SK-N-SH (cell line): ENCODE measurements around the gene BBC3. TPM values are rescaled to one million over a fixed set of nuclear protein-coding genes. Genes with fewer than 3 reads are reported as not detected.

ENCODE experiments used
- EZH2phosphoT487 ChIP-seq: fragments of 200-600 bp; sonication (generic); IDR thresholded peaks from 2 replicates; pipeline ENCODE4 v1.6.1; 2017; ENCODE audit warnings: low read depth, mixed run types, mild to moderate bottlenecking, antibody characterized with exemption, moderate library complexity, borderline replicate concordance
- FOSL2 ChIP-seq: IDR thresholded peaks from 2 replicates; pipeline ENCODE4 v1.4.0; 2012; ENCODE audit warnings: low read depth, mild to moderate bottlenecking, moderate library complexity, borderline replicate concordance
- FOXM1 ChIP-seq: IDR thresholded peaks from 2 replicates; pipeline ENCODE4 v1.4.0; 2012; ENCODE audit warnings: low read depth, mild to moderate bottlenecking
- GATA2 ChIP-seq: sonication (generic); formaldehyde crosslinking; IDR thresholded peaks from 2 replicates; pipeline ENCODE4 v1.5.0; 2020; ENCODE audit warnings: mild to moderate bottlenecking, missing genetic modification reagents
- IRF3 ChIP-seq: fragments of 150-350 bp; IDR thresholded peaks from 2 replicates; pipeline ENCODE4 v1.6.1; 2016; ENCODE audit warnings: mild to moderate bottlenecking, low read depth, low read length
- JUND ChIP-seq: IDR thresholded peaks from 2 replicates; pipeline ENCODE4 v1.4.0; 2012
- MAX ChIP-seq: IDR thresholded peaks from 2 replicates; pipeline ENCODE4 v1.4.0; 2012; ENCODE audit warnings: low read depth
- POLR2AphosphoS5 ChIP-seq: IDR thresholded peaks from 2 replicates; pipeline ENCODE4 v1.6.1; 2012; ENCODE audit warnings: low read depth, low read length
- RAD21 ChIP-seq: IDR thresholded peaks from 2 replicates; pipeline ENCODE4 v1.6.1; 2012; ENCODE audit warnings: mild to moderate bottlenecking, low read length
- RCOR1 ChIP-seq: fragments of 150-350 bp; IDR thresholded peaks from 2 replicates; pipeline ENCODE4 v1.6.1; 2017; ENCODE audit warnings: antibody characterized with exemption, low read length
- REST ChIP-seq: IDR thresholded peaks from 2 replicates; pipeline ENCODE4 v1.6.1; 2012; ENCODE audit warnings: mild to moderate bottlenecking, low read depth, low read length, moderate library complexity
- RFX5 ChIP-seq: IDR thresholded peaks from 2 replicates; pipeline ENCODE4 v1.6.1; 2012; ENCODE audit warnings: mild to moderate bottlenecking, improper control_type of control experiment, low read length
- TEAD4 ChIP-seq: IDR thresholded peaks from 2 replicates; pipeline ENCODE4 v1.4.0; 2012; ENCODE audit warnings: mild to moderate bottlenecking, borderline replicate concordance; ENCODE audit not compliant: insufficient read depth
- USF2 ChIP-seq: fragments of 150-350 bp; IDR thresholded peaks from 2 replicates; pipeline ENCODE4 v1.6.1; 2017; ENCODE audit warnings: antibody characterized with exemption, low read length, low read depth, borderline replicate concordance
- ZBTB33 ChIP-seq: IDR thresholded peaks from 2 replicates; pipeline ENCODE4 v1.4.0; 2012; ENCODE audit warnings: low read depth, borderline replicate concordance
- polyA plus RNA-seq, 3 experiments: library from polyadenylated mRNA; depleted of rRNA; stranded (reverse); fragments of >200 nt; gene quantifications; 2 replicates each; pipeline ENCODE4 v1.2.3, GENCODE V29; 2012

Gene BBC3
- polyA plus RNA-seq, 1 of the 3 experiments (the other 2 are of a cell fraction): 14.5 TPM

GRCh38 chr19:47255879-47256692 lies 25.1 kb upstream of the BBC3 start, which contains the start of gene CCDC9 (continued):
- TF ChIP-seq USF2 (peak; percentile 91; the same call in 1 of the 2 replicates), MAX (peak; percentile 75), FOXM1 (no peak), RAD21 (no peak), TEAD4 (no peak), REST (no peak), POLR2AphosphoS5 (peak; percentile 63), RCOR1 (no peak), RFX5 (0 out of 2 replicates have a peak, but pooled peaks have one; percentile 7), ZBTB33 (no peak), FOSL2 (no peak), EZH2phosphoT487 (no peak), JUND (no peak), IRF3 (no peak), GATA2 (no peak)
